ENCODE data around the gene REEP2. TPM values are rescaled to one million over a fixed set of nuclear protein-coding genes. Genes with fewer than 3 reads are reported as not detected.
A peak's percentile ranks its signal among the peaks of the same experiment; 100 is the strongest.

Gene REEP2
- total RNA-seq, 4 donors from 2014 or later: 0.95 to 7.6 (median 1.8) TPM

GRCh38 chr5:138440159-138441073 is 1.6 kb downstream of the REEP2 start:
- no peak overlapping the region for H3K4me3 ChIP-seq (ENCODE audit: low read depth, poor library complexity, severe bottlenecking)
- TF ChIP-seq, protein P1, sequence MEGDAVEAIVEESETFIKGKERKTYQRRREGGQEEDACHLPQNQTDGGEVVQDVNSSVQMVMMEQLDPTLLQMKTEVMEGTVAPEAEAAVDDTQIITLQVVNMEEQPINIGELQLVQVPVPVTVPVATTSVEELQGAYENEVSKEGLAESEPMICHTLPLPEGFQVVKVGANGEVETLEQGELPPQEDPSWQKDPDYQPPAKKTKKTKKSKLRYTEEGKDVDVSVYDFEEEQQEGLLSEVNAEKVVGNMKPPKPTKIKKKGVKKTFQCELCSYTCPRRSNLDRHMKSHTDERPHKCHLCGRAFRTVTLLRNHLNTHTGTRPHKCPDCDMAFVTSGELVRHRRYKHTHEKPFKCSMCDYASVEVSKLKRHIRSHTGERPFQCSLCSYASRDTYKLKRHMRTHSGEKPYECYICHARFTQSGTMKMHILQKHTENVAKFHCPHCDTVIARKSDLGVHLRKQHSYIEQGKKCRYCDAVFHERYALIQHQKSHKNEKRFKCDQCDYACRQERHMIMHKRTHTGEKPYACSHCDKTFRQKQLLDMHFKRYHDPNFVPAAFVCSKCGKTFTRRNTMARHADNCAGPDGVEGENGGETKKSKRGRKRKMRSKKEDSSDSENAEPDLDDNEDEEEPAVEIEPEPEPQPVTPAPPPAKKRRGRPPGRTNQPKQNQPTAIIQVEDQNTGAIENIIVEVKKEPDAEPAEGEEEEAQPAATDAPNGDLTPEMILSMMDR (IDR thresholded peaks at IDR 0.05): no peak
- TF ChIP-seq POLR2A (IDR thresholded peaks at IDR 0.05): no peak
- intact Hi-C loops (cut with DNase I; ENCODE audit: low total_unique reads): no loop called here
- peak in 1 of 2 donors; percentile 86 for DNase-seq (ENCODE audit: low spot score in 2 of 2)
- WGBS, 2 donors: 86 to 92% methylated on average over 17 of the region's 17 CpGs

GRCh38 chr5:138441221-138441620 is 2.4 kb downstream of the REEP2 start:
- 94 to 96% methylated on average over 9 of the region's 9 CpGs for WGBS, 2 donors
- no peak overlapping the region for H3K4me3 ChIP-seq (ENCODE audit: low read depth, poor library complexity, severe bottlenecking)
- no peak for TF ChIP-seq POLR2A (IDR thresholded peaks at IDR 0.05)
- TF ChIP-seq, protein P1 (IDR thresholded peaks at IDR 0.05): no peak
- peak in 1 of 2 donors; percentile 54 for DNase-seq (ENCODE audit: low spot score in 2 of 2)
- intact Hi-C loops (cut with DNase I; ENCODE audit: low total_unique reads): no loop called here

- 90 to 93% methylated on average over 13 of the region's 13 CpGs for WGBS, 2 donors
- intact Hi-C loops (cut with DNase I; ENCODE audit: low total_unique reads): no loop called here
- TF ChIP-seq, protein P1 (IDR thresholded peaks at IDR 0.05): no peak
- no peak for TF ChIP-seq POLR2A (IDR thresholded peaks at IDR 0.05)
- peak in 1 of 2 donors; percentile 72 for DNase-seq (ENCODE audit: low spot score in 2 of 2)
- no peak overlapping the region for H3K4me3 ChIP-seq (ENCODE audit: low read depth, poor library complexity, severe bottlenecking)
Observed at GRCh38 chr5:138444078-138444773, 5.4 kb downstream of the REEP2 start.

DNA sequence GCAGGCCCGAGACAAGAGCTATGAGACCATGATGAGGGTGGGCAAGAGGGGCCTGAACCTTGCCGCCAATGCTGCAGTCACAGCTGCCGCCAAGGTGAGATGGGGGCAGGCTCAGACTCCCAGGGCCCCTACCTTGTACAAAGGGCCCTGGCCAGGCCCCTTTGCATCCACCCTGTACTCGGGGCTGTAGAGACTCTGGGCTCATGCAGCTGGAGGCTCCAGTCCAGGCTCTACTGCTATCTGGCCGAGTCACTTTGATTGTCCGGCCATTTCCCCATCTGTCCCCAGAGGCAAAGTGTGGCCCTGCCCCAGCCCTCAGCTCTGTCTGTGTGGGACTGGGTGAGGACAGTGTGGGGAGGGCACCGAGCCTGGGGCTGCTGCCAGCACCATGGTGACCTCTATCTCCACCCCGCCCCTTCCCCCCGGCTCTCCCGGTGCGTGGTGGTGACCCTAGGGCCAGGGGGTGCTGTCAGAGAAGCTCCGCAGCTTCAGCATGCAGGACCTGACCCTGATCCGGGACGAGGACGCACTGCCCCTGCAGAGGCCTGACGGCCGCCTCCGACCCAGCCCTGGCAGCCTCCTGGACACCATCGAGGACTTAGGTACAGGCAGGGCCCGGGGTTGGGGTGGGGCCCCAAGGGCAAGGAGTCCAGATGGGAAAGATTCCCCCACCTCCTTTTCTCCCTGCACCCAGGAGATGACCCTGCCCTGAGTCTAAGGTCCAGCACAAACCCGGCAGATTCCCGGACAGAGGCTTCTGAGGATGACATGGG is 6.1 kb downstream of the REEP2 start:
- WGBS, 2 donors: 89 to 90% methylated on average over 20 to 22 of the region's 22 CpGs
- H3K4me3 ChIP-seq (ENCODE audit: low read depth, poor library complexity, severe bottlenecking): no peak overlapping the region
- intact Hi-C loops (cut with DNase I; ENCODE audit: low total_unique reads): no loop called here
- peak in 1 of 2 donors; percentile 77 for DNase-seq (ENCODE audit: low spot score in 2 of 2)
- TF ChIP-seq, protein P1 (IDR thresholded peaks at IDR 0.05): no peak
- TF ChIP-seq POLR2A (IDR thresholded peaks at IDR 0.05): no peak

- TF ChIP-seq, protein P1 (IDR thresholded peaks at IDR 0.05): no peak
- no peak for TF ChIP-seq POLR2A (IDR thresholded peaks at IDR 0.05)
- no peak overlapping the region for H3K4me3 ChIP-seq (ENCODE audit: low read depth, poor library complexity, severe bottlenecking)
- 75% methylated on average over 17 to 18 of the region's 18 CpGs for WGBS, 2 donors
- intact Hi-C loops (cut with DNase I; ENCODE audit: low total_unique reads): no loop called here
- peak in 1 of 2 donors; percentile 81 for DNase-seq (ENCODE audit: low spot score in 2 of 2)
Observed at GRCh38 chr5:138445547-138446271, 6.9 kb downstream of the REEP2 start.

Data from lower leg skin (tissue), 4 donors.